Loucy (cell line): ENCODE results near the gene CADM1.

Source experiments
- H2AFZ ChIP-seq: fragments of 200-600 bp; sonication (generic); 2 replicates; pipeline ENCODE4 v1.6.0; 2016; ENCODE audit warnings: antibody characterized with exemption, mild to moderate bottlenecking, low read length, moderate library complexity
- H3F3A ChIP-seq: fragments of 200-600 bp; 2 replicates; pipeline ENCODE4 v1.6.0; 2016; ENCODE audit warnings: antibody characterized with exemption, low read depth, mild to moderate bottlenecking
- H3K27me3 ChIP-seq: fragments of 200-600 bp; sonication (generic); 2 replicates; pipeline ENCODE4 v1.6.1; 2014; ENCODE audit warnings: low read length, mild to moderate bottlenecking; ENCODE audit not compliant: insufficient read depth, poor library complexity, severe bottlenecking
- H3K36me3 ChIP-seq: fragments of 200-600 bp; sonication (generic); 2 replicates; pipeline ENCODE4 v1.6.1; 2016; ENCODE audit warnings: low read length; ENCODE audit not compliant: insufficient read depth
- H3K4me1 ChIP-seq: fragments of 200-600 bp; sonication (generic); 2 replicates; pipeline ENCODE4 v1.5.1; 2014; ENCODE audit warnings: low read length, mild to moderate bottlenecking; ENCODE audit not compliant: insufficient read depth, poor library complexity, severe bottlenecking
- H3K4me2 ChIP-seq: fragments of 200-600 bp; sonication (generic); 2 replicates; pipeline ENCODE4 v1.6.0; 2014; ENCODE audit warnings: antibody characterized with exemption, low read length, low read depth, mild to moderate bottlenecking; ENCODE audit not compliant: poor library complexity, severe bottlenecking
- H3K4me3 ChIP-seq: fragments of 200-600 bp; sonication (generic); 2 replicates; pipeline ENCODE4 v1.5.1; 2014; ENCODE audit warnings: low read length, mild to moderate bottlenecking, mixed read lengths; ENCODE audit not compliant: poor library complexity, severe bottlenecking
- H3K79me2 ChIP-seq: fragments of 200-600 bp; sonication (generic); 2 replicates; pipeline ENCODE4 v1.6.1; 2014; ENCODE audit warnings: low read length; ENCODE audit not compliant: insufficient read depth
- H3K9ac ChIP-seq: fragments of 200-600 bp; sonication (generic); 2 replicates; pipeline ENCODE4 v1.6.0; 2014; ENCODE audit warnings: mild to moderate bottlenecking, low read depth, low read length, moderate library complexity; ENCODE audit not compliant: poor library complexity, severe bottlenecking
- H3K9me2 ChIP-seq: fragments of 200-600 bp; sonication (generic); replicated peaks from 2 replicates; pipeline ENCODE4 v1.6.1; 2016; ENCODE audit warnings: low read depth, low read length, mixed read lengths
- H3K9me3 ChIP-seq: fragments of 200-600 bp; sonication (generic); 2 replicates; pipeline ENCODE4 v1.6.1; 2014; ENCODE audit warnings: mild to moderate bottlenecking, antibody characterized with exemption, low read length, low read depth; ENCODE audit not compliant: insufficient read depth
- H4K20me1 ChIP-seq: fragments of 200-600 bp; sonication (generic); 2 replicates; pipeline ENCODE4 v1.6.0; 2014; ENCODE audit warnings: antibody characterized with exemption, low read length, mild to moderate bottlenecking; ENCODE audit not compliant: insufficient read depth, poor library complexity, severe bottlenecking
- CTCF ChIP-seq: fragments of 200-600 bp; sonication (generic); conservative IDR thresholded peaks from 2 replicates; pipeline ENCODE4 v1.5.1; 2014; ENCODE audit warnings: mild to moderate bottlenecking, antibody characterized with exemption, low read length
- EZH2phosphoT487 ChIP-seq: fragments of 200-600 bp; IDR thresholded peaks from 2 replicates; pipeline ENCODE4 v1.6.1; 2018; ENCODE audit warnings: antibody characterized with exemption, mild to moderate bottlenecking, moderate library complexity, borderline replicate concordance

Gene CADM1

GRCh38 chr11:115473167-115473566 lies 31.0 kb downstream of the CADM1 start:
- Histone ChIP-seq H3K36me3 (no peaks in the 10 kb centered on the region), H4K20me1 (no peaks in the 10 kb centered on the region), H2AFZ (no peak overlapping the region), H3K9ac (no peak overlapping the region), H3K4me3 (no peak overlapping the region), H3F3A (no peaks in the 10 kb centered on the region), H3K27me3 (no peaks in the 10 kb centered on the region), H3K4me1 (no peaks in the 10 kb centered on the region), H3K4me2 (no peak overlapping the region), H3K79me2 (no peaks in the 10 kb centered on the region), H3K9me3 (no peaks in the 10 kb centered on the region), H3K9me2 (no peaks in the 10 kb centered on the region)
- TF ChIP-seq CTCF (no peak), EZH2phosphoT487 (no peak)

GRCh38 chr11:115471367-115471766 lies 32.8 kb downstream of the CADM1 start:
- no peak overlapping the region for H3K9ac ChIP-seq
- no peak overlapping the region for H2AFZ ChIP-seq
- no peak for TF ChIP-seq EZH2phosphoT487
- H3K4me2 ChIP-seq: no peak overlapping the region
- H3K9me3 ChIP-seq: no peaks in the 10 kb centered on the region
- H3K4me3 ChIP-seq: no peak overlapping the region
- H3F3A ChIP-seq: no peaks in the 10 kb centered on the region
- no peaks in the 10 kb centered on the region for H3K9me2 ChIP-seq
- no peaks in the 10 kb centered on the region for H3K27me3 ChIP-seq
- H3K79me2 ChIP-seq: no peaks in the 10 kb centered on the region
- H4K20me1 ChIP-seq: no peaks in the 10 kb centered on the region
- H3K4me1 ChIP-seq: no peaks in the 10 kb centered on the region
- H3K36me3 ChIP-seq: no peaks in the 10 kb centered on the region

- no peak overlapping the region for H3K9ac ChIP-seq
- no peaks in the 10 kb centered on the region for H3K27me3 ChIP-seq
- H4K20me1 ChIP-seq: no peaks in the 10 kb centered on the region
- no peak overlapping the region for H2AFZ ChIP-seq
- no peaks in the 10 kb centered on the region for H3K4me1 ChIP-seq
- H3K36me3 ChIP-seq: no peaks in the 10 kb centered on the region
- no peaks in the 10 kb centered on the region for H3K79me2 ChIP-seq
- no peak overlapping the region for H3K4me2 ChIP-seq
- no peaks in the 10 kb centered on the region for H3F3A ChIP-seq
- no peaks in the 10 kb centered on the region for H3K9me3 ChIP-seq
- no peak for TF ChIP-seq CTCF
- TF ChIP-seq EZH2phosphoT487: no peak
- no peak overlapping the region for H3K4me3 ChIP-seq
- no peaks in the 10 kb centered on the region for H3K9me2 ChIP-seq
Observed at GRCh38 chr11:115470928-115471327, 33.3 kb downstream of the CADM1 start.

GRCh38 chr11:115469361-115469760 lies 34.9 kb downstream of the CADM1 start:
- Histone ChIP-seq H3K36me3 (no peaks in the 10 kb centered on the region), H3K79me2 (no peaks in the 10 kb centered on the region)

More at GRCh38 chr11:115469361-115469760, 34.9 kb downstream of the CADM1 start:
- no peak overlapping the region for H3K4me2 ChIP-seq
- no peaks in the 10 kb centered on the region for H3K9me2 ChIP-seq
- no peaks in the 10 kb centered on the region for H3K4me1 ChIP-seq
- no peaks in the 10 kb centered on the region for H4K20me1 ChIP-seq
- H2AFZ ChIP-seq: no peak overlapping the region
- no peak overlapping the region for H3K4me3 ChIP-seq
- no peaks in the 10 kb centered on the region for H3K9me3 ChIP-seq
- H3K27me3 ChIP-seq: no peaks in the 10 kb centered on the region
- H3F3A ChIP-seq: no peaks in the 10 kb centered on the region
- H3K9ac ChIP-seq: no peak overlapping the region
- no peak for TF ChIP-seq EZH2phosphoT487
- TF ChIP-seq CTCF: no peak
